22Rv1 (cell line): ENCODE measurements around the gene LZTS2.

Experiments
- H3K27ac ChIP-seq: fragments of 450-650 bp; 2 replicates; pipeline ENCODE4 v1.5.1; 2017
- ZFX ChIP-seq: fragments of 450-650 bp; IDR thresholded peaks from 2 replicates; pipeline ENCODE4 v1.6.1; 2017; ENCODE audit warnings: antibody characterized with exemption, borderline replicate concordance
- TF ChIP-seq, protein P1 (sequence below): fragments of 450-650 bp; IDR thresholded peaks from 2 replicates; pipeline ENCODE4 v1.5.1; 2017; ENCODE audit warnings: mild to moderate bottlenecking

LZTS2 gene

DNA sequence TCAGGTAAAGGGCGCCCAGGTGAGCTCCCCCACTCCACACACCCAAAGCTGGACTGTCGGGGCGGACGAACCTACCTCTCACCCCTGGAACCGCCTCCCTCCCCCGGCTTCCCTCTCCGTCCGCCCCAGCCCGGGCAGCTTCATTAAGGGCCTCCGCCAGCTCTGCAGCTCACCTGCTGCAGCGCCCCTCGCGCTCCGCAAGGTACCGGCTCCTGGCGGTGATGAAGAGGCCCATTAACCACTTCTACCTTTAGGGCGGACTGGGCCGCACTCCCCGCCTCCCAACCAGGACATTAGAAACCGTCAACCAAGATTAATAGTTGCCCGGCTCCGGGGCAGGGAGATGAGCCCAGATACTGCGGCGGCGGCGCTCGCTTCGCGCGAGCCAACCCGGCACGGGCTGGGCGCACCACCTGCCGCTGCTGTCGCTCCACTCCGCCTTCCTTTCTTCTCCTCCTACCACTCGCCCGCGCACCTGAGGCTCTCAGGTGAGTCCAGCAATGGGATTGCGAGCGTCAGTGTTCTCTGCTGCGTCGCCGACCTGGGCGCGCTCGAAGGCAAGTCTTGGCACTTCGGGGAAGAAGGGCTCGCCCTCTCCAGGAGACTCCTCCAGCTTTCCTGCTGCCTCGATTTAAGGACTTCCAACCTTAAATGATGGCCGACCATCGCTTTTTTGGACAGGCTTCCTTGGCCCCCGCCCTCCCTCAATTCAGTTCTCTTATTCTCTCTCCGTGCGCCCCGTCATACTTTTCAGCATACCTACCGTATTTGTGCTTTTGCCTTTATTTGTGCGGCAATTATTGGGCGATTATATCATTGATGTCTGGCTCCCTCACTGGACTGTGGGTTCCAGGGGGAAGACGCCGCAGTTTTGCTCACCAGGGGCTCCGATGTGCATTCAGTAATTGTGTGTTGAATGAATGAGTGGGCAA, 48.6 kb downstream of the LZTS2 start:
- no peak for TF ChIP-seq ZFX
- TF ChIP-seq, protein P1, sequence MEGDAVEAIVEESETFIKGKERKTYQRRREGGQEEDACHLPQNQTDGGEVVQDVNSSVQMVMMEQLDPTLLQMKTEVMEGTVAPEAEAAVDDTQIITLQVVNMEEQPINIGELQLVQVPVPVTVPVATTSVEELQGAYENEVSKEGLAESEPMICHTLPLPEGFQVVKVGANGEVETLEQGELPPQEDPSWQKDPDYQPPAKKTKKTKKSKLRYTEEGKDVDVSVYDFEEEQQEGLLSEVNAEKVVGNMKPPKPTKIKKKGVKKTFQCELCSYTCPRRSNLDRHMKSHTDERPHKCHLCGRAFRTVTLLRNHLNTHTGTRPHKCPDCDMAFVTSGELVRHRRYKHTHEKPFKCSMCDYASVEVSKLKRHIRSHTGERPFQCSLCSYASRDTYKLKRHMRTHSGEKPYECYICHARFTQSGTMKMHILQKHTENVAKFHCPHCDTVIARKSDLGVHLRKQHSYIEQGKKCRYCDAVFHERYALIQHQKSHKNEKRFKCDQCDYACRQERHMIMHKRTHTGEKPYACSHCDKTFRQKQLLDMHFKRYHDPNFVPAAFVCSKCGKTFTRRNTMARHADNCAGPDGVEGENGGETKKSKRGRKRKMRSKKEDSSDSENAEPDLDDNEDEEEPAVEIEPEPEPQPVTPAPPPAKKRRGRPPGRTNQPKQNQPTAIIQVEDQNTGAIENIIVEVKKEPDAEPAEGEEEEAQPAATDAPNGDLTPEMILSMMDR = no peak

GRCh38 chr10:101050208-101051069, 50.8 kb downstream of the LZTS2 start:
- no peak overlapping the region; the same call in 1 of the 2 replicates for H3K27ac ChIP-seq
- TF ChIP-seq, protein P1 = peak; percentile 93
- TF ChIP-seq ZFX = no peak

More for the DNA sequence above, 48.6 kb downstream of the LZTS2 start:
- no peak overlapping the region for H3K27ac ChIP-seq

- TF ChIP-seq, protein P1 = no peak
- no peak for TF ChIP-seq ZFX
- peak overlapping the region; percentile 13; the same call in 1 of the 2 replicates for H3K27ac ChIP-seq
Measured at GRCh38 chr10:101052285-101052684, 52.7 kb downstream of the LZTS2 start.

- TF ChIP-seq ZFX = no peak
- TF ChIP-seq, protein P1 = no peak
- no peak overlapping the region for H3K27ac ChIP-seq
Measured at GRCh38 chr10:101053516-101053915, 53.9 kb downstream of the LZTS2 start.

DNA sequence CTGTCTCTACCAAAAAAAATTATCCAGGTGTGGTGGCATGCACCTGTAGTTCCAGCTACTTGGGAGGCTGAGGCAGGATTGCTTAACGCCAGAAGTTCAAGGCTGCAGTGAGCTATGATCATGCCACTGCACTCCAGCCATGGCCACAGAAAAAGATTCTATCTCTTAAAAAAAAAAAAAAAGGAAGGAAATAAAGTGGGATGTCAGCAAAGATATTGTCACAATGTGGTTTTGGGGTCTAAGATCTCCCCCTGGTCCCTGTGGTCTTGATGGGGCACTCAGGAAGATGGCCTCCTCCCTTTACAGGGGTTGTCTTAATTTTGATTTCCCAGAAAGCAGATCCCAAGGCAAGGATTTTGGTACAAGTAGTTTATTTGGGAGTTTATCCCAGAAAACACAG, 54.7 kb downstream of the LZTS2 start:
- TF ChIP-seq, protein P1 = no peak
- TF ChIP-seq ZFX = no peak
- no peak overlapping the region for H3K27ac ChIP-seq

DNA sequence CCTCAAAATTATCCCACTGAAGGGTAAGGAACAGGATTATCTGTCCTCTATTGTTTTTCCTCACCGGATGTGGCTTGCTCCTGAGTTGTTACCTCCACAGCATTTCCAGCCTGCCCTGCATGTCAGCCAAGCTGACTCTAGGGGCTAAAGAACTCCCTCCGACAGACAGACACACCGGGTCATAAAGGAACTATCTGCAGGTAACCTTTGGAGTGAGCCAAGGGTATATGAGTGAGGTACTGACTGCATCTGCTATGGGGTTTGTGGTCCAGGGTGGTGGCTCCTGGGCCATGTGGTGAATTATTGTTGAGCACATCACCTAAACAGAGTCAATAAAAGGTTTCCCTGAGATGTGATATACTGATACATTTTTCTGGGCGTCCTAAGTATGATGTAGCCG, 55.3 kb downstream of the LZTS2 start:
- no peak overlapping the region for H3K27ac ChIP-seq
- TF ChIP-seq ZFX = no peak
- TF ChIP-seq, protein P1 = no peak
